Muscle of leg (tissue), 11 donors: Measurements from ENCODE around the gene SLF2. TPM values are rescaled to one million over a fixed set of nuclear protein-coding genes. Genes with fewer than 3 reads are reported as not detected.

Experiments
- DNase-seq: peaks from one replicate; pipeline ENCODE4 v3.0.0; 2013
- H3K27ac ChIP-seq: one replicate; pipeline ENCODE4 v1.5.1; 2013; ENCODE audit warnings: mild to moderate bottlenecking, low read length, control low read depth
- H3K27me3 ChIP-seq: one replicate; pipeline ENCODE4 v1.6.1; 2013; ENCODE audit warnings: low read length; ENCODE audit not compliant: control insufficient read depth, insufficient read depth
- H3K36me3 ChIP-seq: one replicate; pipeline ENCODE4 v1.6.1; 2013; ENCODE audit warnings: low read length; ENCODE audit not compliant: control insufficient read depth, insufficient read depth
- H3K4me1 ChIP-seq: one replicate; pipeline ENCODE4 v1.6.1; 2013; ENCODE audit warnings: low read length; ENCODE audit not compliant: control insufficient read depth, insufficient read depth
- H3K4me3 ChIP-seq: one replicate; pipeline ENCODE4 v1.5.1; 2013; ENCODE audit warnings: low read length, control low read depth
- H3K9me3 ChIP-seq: replicated peaks from 2 replicates; pipeline ENCODE4 v1.6.1; 2013; ENCODE audit warnings: low read depth, low read length; ENCODE audit not compliant: control insufficient read depth
- WGBS: methylation state at CpG from one replicate; pipeline ENCODE4 v1.1.5; 2013; ENCODE audit warnings: missing lambda C conversion rate; ENCODE audit not compliant: insufficient coverage; 5-methylcytosine and 5-hydroxymethylcytosine counted together
- polyA plus RNA-seq, 8 donors: library from polyadenylated mRNA; unstranded; fragments of 120-200 nt; gene quantifications; one replicate each; pipeline versions ENCODE4 v1.2.1 to v1.2.3, GENCODE V29; 2013; ENCODE audit warnings: inconsistent platforms in 1 of 8, low replicate concordance in 1 of 8; ENCODE audit not compliant: insufficient read length in 8 of 8, insufficient read depth in 1 of 8
- total RNA-seq: library from RNA; stranded (reverse); fragments of 120-200 nt; gene quantifications from one replicate; pipeline ENCODE4 v1.2.4, GENCODE V29; 2013

The SLF2 gene
- total and polyA plus RNA-seq, 9 donors, result 59.1 to 113 (median 81.4) TPM

- H3K9me3 ChIP-seq, result no peaks in the 10 kb centered on the region
- H3K4me3 ChIP-seq, result no peak overlapping the region
- no peak overlapping the region for H3K27ac ChIP-seq
- DNase-seq, result no peak
- H3K27me3 ChIP-seq, result no peaks in the 10 kb centered on the region
- H3K4me1 ChIP-seq, result no peaks in the 10 kb centered on the region
- WGBS, result 96% methylated on average over 16 of the region's 16 CpGs
- H3K36me3 ChIP-seq, result peaks cover 52% of the 10 kb centered on the region
Measured at GRCh38 chr10:100979791-100980272, 67.1 kb downstream of the SLF2 start.

GRCh38 chr10:100980311-100980710, 67.5 kb downstream of the SLF2 start:
- peaks cover 57% of the 10 kb centered on the region for H3K36me3 ChIP-seq
- 95% methylated on average over 2 of the region's 2 CpGs for WGBS

GRCh38 chr10:100980711-100981110, 67.9 kb downstream of the SLF2 start:
- no peak overlapping the region for H3K4me3 ChIP-seq
- WGBS, result 100% methylated on average over 5 of the region's 7 CpGs
- no peaks in the 10 kb centered on the region for H3K27me3 ChIP-seq
- peaks cover 61% of the 10 kb centered on the region for H3K36me3 ChIP-seq
- no peak overlapping the region for H3K27ac ChIP-seq
- H3K9me3 ChIP-seq, result no peaks in the 10 kb centered on the region
- no peaks in the 10 kb centered on the region for H3K4me1 ChIP-seq
- no peak for DNase-seq

More at GRCh38 chr10:100980311-100980710, 67.5 kb downstream of the SLF2 start:
- Histone ChIP-seq H3K4me1 (no peaks in the 10 kb centered on the region), H3K9me3 (no peaks in the 10 kb centered on the region), H3K4me3 (no peak overlapping the region), H3K27ac (no peak overlapping the region), H3K27me3 (no peaks in the 10 kb centered on the region)
- no peak for DNase-seq

GRCh38 chr10:100981178-100981772, 68.5 kb downstream of the SLF2 start:
- 66% methylated on average over 2 of the region's 5 CpGs for WGBS
- no peak overlapping the region for H3K4me3 ChIP-seq
- DNase-seq, result no peak
- H3K4me1 ChIP-seq, result peaks cover 2% of the 10 kb centered on the region
- no peak overlapping the region for H3K27ac ChIP-seq
- H3K9me3 ChIP-seq, result no peaks in the 10 kb centered on the region
- peaks cover 66% of the 10 kb centered on the region for H3K36me3 ChIP-seq
- no peaks in the 10 kb centered on the region for H3K27me3 ChIP-seq

GRCh38 chr10:100982916-100983830, 70.4 kb downstream of the SLF2 start:
- no peak overlapping the region for H3K27ac ChIP-seq
- no peaks in the 10 kb centered on the region for H3K9me3 ChIP-seq
- H3K4me3 ChIP-seq, result no peak overlapping the region
- WGBS, result 90% methylated on average over 17 of the region's 24 CpGs
- no peak for DNase-seq
- peaks cover 16% of the 10 kb centered on the region for H3K4me1 ChIP-seq
- H3K36me3 ChIP-seq, result peaks cover 66% of the 10 kb centered on the region
- no peaks in the 10 kb centered on the region for H3K27me3 ChIP-seq

- Histone ChIP-seq H3K9me3 (no peaks in the 10 kb centered on the region), H3K4me3 (no peak overlapping the region), H3K27ac (no peak overlapping the region), H3K4me1 (peaks cover 20% of the 10 kb centered on the region), H3K27me3 (no peaks in the 10 kb centered on the region), H3K36me3 (peaks cover 62% of the 10 kb centered on the region)
- WGBS, result 82% methylated on average over 10 of the region's 13 CpGs
- no peak for DNase-seq
Measured at GRCh38 chr10:100983868-100984671, 71.3 kb downstream of the SLF2 start.

GRCh38 chr10:100984672-100985177, 72.0 kb downstream of the SLF2 start:
- Histone ChIP-seq H3K36me3 (peaks cover 67% of the 10 kb centered on the region), H3K9me3 (no peaks in the 10 kb centered on the region), H3K27ac (no peak overlapping the region), H3K4me1 (peaks cover 20% of the 10 kb centered on the region), H3K4me3 (no peak overlapping the region), H3K27me3 (no peaks in the 10 kb centered on the region)
- WGBS, result 69% methylated on average over 1 of the region's 2 CpGs
- DNase-seq, result no peak

GRCh38 chr10:100985336-100985735, 72.6 kb downstream of the SLF2 start:
- no peak overlapping the region for H3K4me3 ChIP-seq
- H3K36me3 ChIP-seq, result peaks cover 66% of the 10 kb centered on the region
- H3K27ac ChIP-seq, result no peak overlapping the region
- no peaks in the 10 kb centered on the region for H3K9me3 ChIP-seq
- peaks cover 20% of the 10 kb centered on the region for H3K4me1 ChIP-seq
- no peak for DNase-seq
- no peaks in the 10 kb centered on the region for H3K27me3 ChIP-seq
- 43% methylated on average over 1 of the region's 5 CpGs for WGBS

- DNase-seq, result no peak
- Histone ChIP-seq H3K4me3 (peak overlapping the region; percentile 84), H3K27me3 (no peaks in the 10 kb centered on the region), H3K27ac (no peak overlapping the region), H3K36me3 (peaks cover 68% of the 10 kb centered on the region), H3K4me1 (peaks cover 20% of the 10 kb centered on the region), H3K9me3 (no peaks in the 10 kb centered on the region)
- 16% methylated on average over 17 of the region's 17 CpGs for WGBS
Measured at GRCh38 chr10:100986623-100986951, 73.8 kb downstream of the SLF2 start.
